Progenitor cell of endocrine pancreas (in vitro differentiated cells): ENCODE data around the gene KDM4B. TPM values are rescaled to one million over a fixed set of nuclear protein-coding genes. Genes with fewer than 3 reads are reported as not detected.

Source experiments
- DNase-seq: peaks from one replicate; pipeline ENCODE4 v3.0.0; 2021; ENCODE audit warnings: low spot score; ENCODE audit not compliant: unreplicated experiment
- H3K27ac Mint-ChIP-seq: 2 replicates; pipeline ENCODE4 v1.8.0; 2021; ENCODE audit warnings: mild to moderate bottlenecking, moderate library complexity, mixed read lengths
- H3K27me3 Mint-ChIP-seq: 2 replicates; pipeline ENCODE4 v1.8.0; 2021; ENCODE audit warnings: mixed read lengths
- H3K36me3 Mint-ChIP-seq: 2 replicates; pipeline ENCODE4 v1.8.0; 2022; ENCODE audit warnings: mixed read lengths; ENCODE audit not compliant: insufficient read depth
- H3K4me1 Mint-ChIP-seq: 2 replicates; pipeline ENCODE4 v1.8.0; 2021; ENCODE audit warnings: low read depth, mixed read lengths
- H3K4me3 Mint-ChIP-seq: 2 replicates; pipeline ENCODE4 v1.8.0; 2021; ENCODE audit warnings: low read depth, mild to moderate bottlenecking, moderate library complexity, mixed read lengths
- H3K9me3 Mint-ChIP-seq: 2 replicates; pipeline ENCODE4 v1.8.0; 2021; ENCODE audit warnings: low read depth, mixed read lengths
- CTCF ChIP-seq: fragments of 200-600 bp; sonication (generic); IDR thresholded peaks from one replicate; pipeline ENCODE4 v1.5.0; 2021; ENCODE audit warnings: antibody characterized with exemption, mild to moderate bottlenecking; ENCODE audit not compliant: unreplicated experiment
- total RNA-seq: library from RNA; stranded (reverse); gene quantifications from 2 replicates; pipeline ENCODE4 v1.2.1, GENCODE V29; 2021

KDM4B gene
- total RNA-seq, 1 donor from 2014 or later, result 59.6 TPM

- DNase-seq, result no peak
Measured at GRCh38 chr19:5181329-5181728, 212.4 kb downstream of the KDM4B start.

GRCh38 chr19:5182751-5183150, 213.8 kb downstream of the KDM4B start:
- Mint-ChIP-seq H3K27me3 (no peaks in the 10 kb centered on the region), H3K4me1 (no peaks in the 10 kb centered on the region), H3K4me3 (no peak overlapping the region), H3K9me3 (no peaks in the 10 kb centered on the region), H3K36me3 (no peaks in the 10 kb centered on the region), H3K27ac (no peak overlapping the region)
- no peak for DNase-seq
- no peak for TF ChIP-seq CTCF

More at GRCh38 chr19:5181329-5181728, 212.4 kb downstream of the KDM4B start:
- Mint-ChIP-seq H3K36me3 (no peaks in the 10 kb centered on the region), H3K4me3 (no peak overlapping the region), H3K27ac (no peak overlapping the region), H3K27me3 (no peaks in the 10 kb centered on the region), H3K4me1 (no peaks in the 10 kb centered on the region), H3K9me3 (no peaks in the 10 kb centered on the region)
- TF ChIP-seq CTCF, result no peak

- no peak for DNase-seq
- Mint-ChIP-seq H3K4me1 (no peaks in the 10 kb centered on the region), H3K36me3 (no peaks in the 10 kb centered on the region), H3K27me3 (peaks cover 4% of the 10 kb centered on the region), H3K9me3 (no peaks in the 10 kb centered on the region), H3K4me3 (no peak overlapping the region), H3K27ac (no peak overlapping the region)
- TF ChIP-seq CTCF, result no peak
Measured at GRCh38 chr19:5183616-5184015, 214.7 kb downstream of the KDM4B start.

GRCh38 chr19:5184930-5185329, 216.0 kb downstream of the KDM4B start:
- H3K27ac Mint-ChIP-seq, result no peak overlapping the region
- no peak for TF ChIP-seq CTCF
- no peaks in the 10 kb centered on the region for H3K9me3 Mint-ChIP-seq

GRCh38 chr19:5186293-5187050, 217.6 kb downstream of the KDM4B start:
- H3K36me3 Mint-ChIP-seq, result no peaks in the 10 kb centered on the region
- H3K27ac Mint-ChIP-seq, result no peak overlapping the region
- no peak overlapping the region for H3K4me3 Mint-ChIP-seq
- no peak for TF ChIP-seq CTCF
- H3K4me1 Mint-ChIP-seq, result no peaks in the 10 kb centered on the region
- H3K9me3 Mint-ChIP-seq, result no peaks in the 10 kb centered on the region
- no peak for DNase-seq
- H3K27me3 Mint-ChIP-seq, result peaks cover 4% of the 10 kb centered on the region

More at GRCh38 chr19:5184930-5185329, 216.0 kb downstream of the KDM4B start:
- Mint-ChIP-seq H3K27me3 (peaks cover 4% of the 10 kb centered on the region), H3K4me3 (no peak overlapping the region), H3K4me1 (no peaks in the 10 kb centered on the region), H3K36me3 (no peaks in the 10 kb centered on the region)
- no peak for DNase-seq
